ENCODE results near the gene B4GALT2. TPM values are rescaled to one million over a fixed set of nuclear protein-coding genes. Genes with fewer than 3 reads are reported as not detected.

Gene B4GALT2
- total RNA-seq, 1 donor from 2014 or later: 56.6 TPM

- peaks cover 5% of the 10 kb centered on the region for H3K9me3 Mint-ChIP-seq (ENCODE audit: unreplicated experiment)
- H3K9ac ChIP-seq (ENCODE audit: low read length): no peak overlapping the region
- H3K27me3 ChIP-seq (ENCODE audit: insufficient read depth, low read length): no peaks in the 10 kb centered on the region
- no peak overlapping the region for H3K4me3 ChIP-seq (ENCODE audit: insufficient read depth, low read depth, low read length)
- H3K4me1 Mint-ChIP-seq (ENCODE audit: low read depth, unreplicated experiment): peaks cover 23% of the 10 kb centered on the region
- no peak overlapping the region for H2AFZ ChIP-seq (ENCODE audit: low read depth, low read length)
- no peak for FAIRE-seq
- peaks cover 5% of the 10 kb centered on the region for H4K20me1 ChIP-seq (ENCODE audit: insufficient read depth, low read length)
- H3K9me3 ChIP-seq (ENCODE audit: insufficient read depth, low read depth, low read length): no peaks in the 10 kb centered on the region
- peaks cover 2% of the 10 kb centered on the region for H3K27me3 Mint-ChIP-seq (ENCODE audit: low read depth, unreplicated experiment)
- DNase-seq (ENCODE audit: low read depth): no peak
- no peak overlapping the region for H3K4me3 Mint-ChIP-seq (ENCODE audit: unreplicated experiment)
- peaks cover under 1% of the 10 kb centered on the region for H3K36me3 ChIP-seq (ENCODE audit: insufficient read depth, low read length)
- H3K4me2 ChIP-seq (ENCODE audit: low read length): no peak overlapping the region
- H3K4me1 ChIP-seq (ENCODE audit: insufficient read depth, low read length): peaks cover 27% of the 10 kb centered on the region
- H3K79me2 ChIP-seq (ENCODE audit: insufficient read depth, low read length): no peaks in the 10 kb centered on the region
- no peak overlapping the region for H3K27ac ChIP-seq (ENCODE audit: low read depth, low read length)
- TF ChIP-seq EZH2 (IDR thresholded peaks at IDR 0.05; ENCODE audit: insufficient read depth, low read length) (no peak), CTCF (IDR thresholded peaks at IDR 0.05; ENCODE audit: insufficient read depth, low read depth, low read length) (no peak)
- no peak overlapping the region for H3K27ac Mint-ChIP-seq (ENCODE audit: unreplicated experiment)
- peaks cover 16% of the 10 kb centered on the region for H3K36me3 Mint-ChIP-seq (ENCODE audit: low read depth, unreplicated experiment)
Observed at GRCh38 chr1:43930949-43931275, 48.1 kb upstream of the B4GALT2 start.

- Histone ChIP-seq H3K9ac (ENCODE audit: low read length) (no peak overlapping the region), H3K36me3 (ENCODE audit: insufficient read depth, low read length) (no peaks in the 10 kb centered on the region), H3K4me2 (ENCODE audit: low read length) (peak overlapping the region; percentile 85), H3K4me3 (ENCODE audit: insufficient read depth, low read depth, low read length) (no peak overlapping the region), H3K4me1 (ENCODE audit: insufficient read depth, low read length) (peaks cover 27% of the 10 kb centered on the region), H2AFZ (ENCODE audit: low read depth, low read length) (no peak overlapping the region), H3K27me3 (ENCODE audit: insufficient read depth, low read length) (no peaks in the 10 kb centered on the region), H4K20me1 (ENCODE audit: insufficient read depth, low read length) (peaks cover 8% of the 10 kb centered on the region), H3K9me3 (ENCODE audit: insufficient read depth, low read depth, low read length) (no peaks in the 10 kb centered on the region), H3K27ac (ENCODE audit: low read depth, low read length) (no peak overlapping the region), H3K79me2 (ENCODE audit: insufficient read depth, low read length) (no peaks in the 10 kb centered on the region)
- H3K4me1 Mint-ChIP-seq (ENCODE audit: low read depth, unreplicated experiment): peaks cover 23% of the 10 kb centered on the region
- H3K9me3 Mint-ChIP-seq (ENCODE audit: unreplicated experiment): peaks cover 5% of the 10 kb centered on the region
- DNase-seq (ENCODE audit: low read depth) (no peak), FAIRE-seq (no peak)
- H3K27me3 Mint-ChIP-seq (ENCODE audit: low read depth, unreplicated experiment): peaks cover 2% of the 10 kb centered on the region
- TF ChIP-seq EZH2 (IDR thresholded peaks at IDR 0.05; ENCODE audit: insufficient read depth, low read length) (no peak), CTCF (IDR thresholded peaks at IDR 0.05; ENCODE audit: insufficient read depth, low read depth, low read length) (no peak)
- peaks cover 9% of the 10 kb centered on the region for H3K36me3 Mint-ChIP-seq (ENCODE audit: low read depth, unreplicated experiment)
- H3K27ac Mint-ChIP-seq (ENCODE audit: unreplicated experiment): no peak overlapping the region
- no peak overlapping the region for H3K4me3 Mint-ChIP-seq (ENCODE audit: unreplicated experiment)
Observed at GRCh38 chr1:43931711-43932660, 47.0 kb upstream of the B4GALT2 start.
